GM18861 (cell line): ENCODE measurements around the gene CCDC148.
"Not testable (repeated sequence)": the region's sequence is repeated elsewhere in the genome, so short reads cannot be mapped to it uniquely, and the experiment has no call there.

ENCODE experiments used
- ATAC-seq: cut with Tn5 transposase; IDR thresholded peaks from one replicate; pipeline ENCODE4 v1.9.1; 2021; ENCODE audit not compliant: unreplicated experiment

CCDC148 gene

GRCh38 chr2:158484892-158485556 is 28.5 kb upstream of the CCDC148 start:
- peak; percentile 60 for ATAC-seq

GRCh38 chr2:158482594-158482993 is 26.0 kb upstream of the CCDC148 start:
- no peak for ATAC-seq

- no peak for ATAC-seq
These were observed 24.6 kb upstream of the CCDC148 start for GRCh38 chr2:158481116-158481515.

- ATAC-seq: no peak
These were observed 22.3 kb upstream of the CCDC148 start for GRCh38 chr2:158478816-158479215.

GRCh38 chr2:158478237-158478636 is 21.7 kb upstream of the CCDC148 start:
- no peak for ATAC-seq

GRCh38 chr2:158477202-158477601 is 20.6 kb upstream of the CCDC148 start:
- no peak for ATAC-seq

- ATAC-seq: not testable (repeated sequence)
These were observed 18.0 kb upstream of the CCDC148 start for GRCh38 chr2:158474526-158475011.

GRCh38 chr2:158473719-158474392 is 17.3 kb upstream of the CCDC148 start:
- ATAC-seq: no peak

- not testable (repeated sequence) for ATAC-seq
These were observed 16.7 kb upstream of the CCDC148 start for GRCh38 chr2:158473300-158473699.

GRCh38 chr2:158472829-158473228 is 16.3 kb upstream of the CCDC148 start:
- not testable (repeated sequence) for ATAC-seq

- no peak for ATAC-seq
These were observed 10.7 kb upstream of the CCDC148 start for GRCh38 chr2:158467248-158467647.

- ATAC-seq: peak; percentile 83
These were observed 8.1 kb upstream of the CCDC148 start for GRCh38 chr2:158464426-158465281.

GRCh38 chr2:158463496-158464095 is 7.0 kb upstream of the CCDC148 start:
- no peak for ATAC-seq

- no peak for ATAC-seq
These were observed 4.2 kb upstream of the CCDC148 start for GRCh38 chr2:158460632-158461297.

- no peak for ATAC-seq
These were observed 2.8 kb upstream of the CCDC148 start for GRCh38 chr2:158459161-158460003.

GRCh38 chr2:158458617-158458920 is 2.0 kb upstream of the CCDC148 start:
- no peak for ATAC-seq

- peak; percentile 49 for ATAC-seq
These were observed 1.5 kb upstream of the CCDC148 start for GRCh38 chr2:158457826-158458616.

GRCh38 chr2:158457092-158457825 is 706 bp upstream of the CCDC148 start:
- peak; percentile 8 for ATAC-seq
